ENCODE measurements around the gene PLEKHF1.

Gene PLEKHF1

GRCh38 chr19:29645491-29645867 is 19.8 kb upstream of the PLEKHF1 start:
- H3K27me3 ChIP-seq (ENCODE audit: insufficient read depth, poor library complexity, severe bottlenecking) = no peaks in the 10 kb centered on the region

GRCh38 chr19:29645911-29646310 is 19.4 kb upstream of the PLEKHF1 start:
- no peaks in the 10 kb centered on the region for H3K27me3 ChIP-seq (ENCODE audit: insufficient read depth, poor library complexity, severe bottlenecking)
- TF ChIP-seq CTCF (IDR thresholded peaks at IDR 0.05; ENCODE audit: insufficient read depth, low read length) = no peak
- no peak for TF ChIP-seq SPI1 (IDR thresholded peaks at IDR 0.05; ENCODE audit: borderline replicate concordance, low read depth)
- TF ChIP-seq GABPA (IDR thresholded peaks at IDR 0.05; ENCODE audit: low read depth) = no peak
- TF ChIP-seq POLR2AphosphoS5 (IDR thresholded peaks at IDR 0.05; ENCODE audit: low read depth) = no peak
- TF ChIP-seq REST (IDR thresholded peaks at IDR 0.05; ENCODE audit: insufficient replicate concordance, low read depth) = no peak
- no peak overlapping the region for H3K27ac ChIP-seq (replicated peaks)
- no peak overlapping the region for H3K4me3 ChIP-seq (replicated peaks; ENCODE audit: insufficient read depth, low read length)
- peak in 1 of 2 experiments; percentile 45 for DNase-seq (ENCODE audit: low read depth in 1 of 2, low spot score in 1 of 2)

More at GRCh38 chr19:29645491-29645867, 19.8 kb upstream of the PLEKHF1 start:
- TF ChIP-seq CTCF (IDR thresholded peaks at IDR 0.05; ENCODE audit: insufficient read depth, low read length) = no peak
- no peak for TF ChIP-seq POLR2AphosphoS5 (IDR thresholded peaks at IDR 0.05; ENCODE audit: low read depth)
- no peak for TF ChIP-seq GABPA (IDR thresholded peaks at IDR 0.05; ENCODE audit: low read depth)
- TF ChIP-seq SPI1 (IDR thresholded peaks at IDR 0.05; ENCODE audit: borderline replicate concordance, low read depth) = no peak
- no peak for TF ChIP-seq REST (IDR thresholded peaks at IDR 0.05; ENCODE audit: insufficient replicate concordance, low read depth)
- no peak for DNase-seq (ENCODE audit: low read depth in 1 of 2, low spot score in 1 of 2)
- Histone ChIP-seq H3K27ac (replicated peaks) (no peak overlapping the region), H3K4me3 (replicated peaks; ENCODE audit: insufficient read depth, low read length) (no peak overlapping the region)

DNA sequence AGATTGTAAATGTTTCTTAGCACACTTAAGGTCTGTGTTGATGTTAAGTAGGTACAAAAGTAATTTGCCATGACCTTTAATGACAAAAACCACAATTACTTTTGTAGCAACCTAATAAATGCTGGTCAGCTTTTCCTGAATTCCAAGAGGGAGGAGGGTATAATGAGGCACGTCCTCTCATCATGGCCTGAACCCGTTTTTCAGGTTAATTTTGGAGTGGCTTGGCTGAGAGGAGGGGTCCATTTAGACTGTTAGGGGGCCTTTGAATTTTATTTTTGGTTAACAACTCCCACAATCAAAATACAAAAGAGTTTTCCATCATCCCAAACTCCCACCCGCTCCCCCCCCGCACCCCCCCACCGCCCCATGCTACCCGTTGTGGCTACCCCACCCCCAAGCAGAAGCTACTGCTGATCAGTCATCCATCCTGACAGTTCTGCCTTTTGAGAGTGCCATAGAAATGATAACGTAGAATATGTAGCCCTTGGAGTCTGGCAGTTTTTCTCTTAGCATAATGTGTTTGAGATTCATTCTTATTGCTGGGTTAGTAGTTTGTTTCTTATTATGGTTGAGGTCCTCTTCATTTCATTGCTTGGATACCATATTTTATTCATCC is 14.4 kb upstream of the PLEKHF1 start:
- Histone ChIP-seq H3K27ac (replicated peaks) (no peak overlapping the region), H3K4me3 (replicated peaks; ENCODE audit: insufficient read depth, low read length) (no peak overlapping the region), H3K27me3 (ENCODE audit: insufficient read depth, poor library complexity, severe bottlenecking) (no peaks in the 10 kb centered on the region)
- no peak for DNase-seq (ENCODE audit: low read depth in 1 of 2, low spot score in 1 of 2)
- no peak for TF ChIP-seq POLR2AphosphoS5 (IDR thresholded peaks at IDR 0.05; ENCODE audit: low read depth)
- no peak for TF ChIP-seq REST (IDR thresholded peaks at IDR 0.05; ENCODE audit: insufficient replicate concordance, low read depth)
- no peak for TF ChIP-seq CTCF (IDR thresholded peaks at IDR 0.05; ENCODE audit: insufficient read depth, low read length)
- TF ChIP-seq GABPA (IDR thresholded peaks at IDR 0.05; ENCODE audit: low read depth) = no peak
- TF ChIP-seq SPI1 (IDR thresholded peaks at IDR 0.05; ENCODE audit: borderline replicate concordance, low read depth) = no peak
